GM18909 (cell line): ENCODE data around the gene SLC8A1.

Experiments
- ATAC-seq: cut with Tn5 transposase; IDR thresholded peaks from one replicate; pipeline ENCODE4 v1.9.1; 2021; ENCODE audit warnings: mild to moderate bottlenecking; ENCODE audit not compliant: unreplicated experiment, poor library complexity

Gene SLC8A1

GRCh38 chr2:40463112-40463511 lies 11.2 kb upstream of the SLC8A1 start:
- no peak for ATAC-seq

- ATAC-seq: no peak
Measured at GRCh38 chr2:40458271-40458794, 6.4 kb upstream of the SLC8A1 start.

GRCh38 chr2:40457837-40458236 lies 5.9 kb upstream of the SLC8A1 start:
- ATAC-seq: no peak

GRCh38 chr2:40457366-40457765 lies 5.5 kb upstream of the SLC8A1 start:
- ATAC-seq: no peak

- no peak for ATAC-seq
Measured at GRCh38 chr2:40456926-40457325, 5.0 kb upstream of the SLC8A1 start.

GRCh38 chr2:40455661-40456060 lies 3.8 kb upstream of the SLC8A1 start:
- no peak for ATAC-seq

GRCh38 chr2:40454321-40454720 lies 2.4 kb upstream of the SLC8A1 start:
- no peak for ATAC-seq

- no peak for ATAC-seq
Measured at GRCh38 chr2:40452786-40453185, 896 bp upstream of the SLC8A1 start.

GRCh38 chr2:40450796-40451430 lies 977 bp downstream of the SLC8A1 start:
- ATAC-seq: no peak

GRCh38 chr2:40450066-40450795 lies 1.7 kb downstream of the SLC8A1 start:
- no peak for ATAC-seq

GRCh38 chr2:40448476-40449079 lies 3.3 kb downstream of the SLC8A1 start:
- peak; percentile 34 for ATAC-seq

- ATAC-seq: no peak
Measured at GRCh38 chr2:40445467-40445866, 6.4 kb downstream of the SLC8A1 start.

GRCh38 chr2:40440835-40441234 lies 11.1 kb downstream of the SLC8A1 start:
- no peak for ATAC-seq

- ATAC-seq: no peak
Measured at GRCh38 chr2:40439473-40439872, 12.4 kb downstream of the SLC8A1 start.

GRCh38 chr2:40436093-40436475 lies 15.8 kb downstream of the SLC8A1 start:
- no peak for ATAC-seq

- no peak for ATAC-seq
Measured at GRCh38 chr2:40435426-40436092, 16.3 kb downstream of the SLC8A1 start.

GRCh38 chr2:40434731-40435271 lies 17.1 kb downstream of the SLC8A1 start:
- no peak for ATAC-seq

GRCh38 chr2:40433736-40434135 lies 18.2 kb downstream of the SLC8A1 start:
- ATAC-seq: no peak

GRCh38 chr2:40432921-40433483 lies 18.9 kb downstream of the SLC8A1 start:
- no peak for ATAC-seq

GRCh38 chr2:40431600-40431955 lies 20.3 kb downstream of the SLC8A1 start:
- no peak for ATAC-seq
